Activated CD4-positive, alpha-beta T cell treated with anti-CD3 and anti-CD28 coated beads for 4 hours (primary cell): ENCODE results near the gene XRRA1.

Source experiments
- DNase-seq, 2 donors: peaks; one replicate each; pipeline ENCODE4 v3.0.0-alpha.2; 2020

XRRA1 gene

GRCh38 chr11:74824285-74824982 is 124.5 kb downstream of the XRRA1 start:
- no peak for DNase-seq

GRCh38 chr11:74822170-74822569 is 126.7 kb downstream of the XRRA1 start:
- DNase-seq: no peak

- DNase-seq: no peak
These were observed 128.1 kb downstream of the XRRA1 start for GRCh38 chr11:74820763-74821162.

- DNase-seq: no peak
These were observed 129.5 kb downstream of the XRRA1 start for GRCh38 chr11:74819400-74819799.

- no peak for DNase-seq
These were observed 130.5 kb downstream of the XRRA1 start for GRCh38 chr11:74818283-74818946.

- DNase-seq: no peak
These were observed 132.2 kb downstream of the XRRA1 start for GRCh38 chr11:74816664-74817063.

- no peak for DNase-seq
These were observed 132.9 kb downstream of the XRRA1 start for GRCh38 chr11:74815966-74816365.

GRCh38 chr11:74809801-74810200 is 139.1 kb downstream of the XRRA1 start:
- DNase-seq: no peak

GRCh38 chr11:74806267-74806666 is 142.6 kb downstream of the XRRA1 start:
- DNase-seq: no peak

- no peak for DNase-seq
These were observed 157.4 kb downstream of the XRRA1 start for GRCh38 chr11:74791333-74792100.
